Coronary artery (tissue), 2 donors: ENCODE measurements around the gene IGSF1.

Source experiments
- DNase-seq: peaks from one replicate; pipeline ENCODE4 v3.0.0-alpha.2; 2017; ENCODE audit warnings: low spot score
- H3K27ac ChIP-seq, 2 donors: fragments of 200-600 bp; sonication (generic); one replicate each; pipeline ENCODE4 v1.5.1; 2016 to 2019
- H3K4me3 ChIP-seq: fragments of 200-600 bp; sonication (generic); 2 replicates; pipeline ENCODE4 v1.5.1; 2016; ENCODE audit warnings: mild to moderate bottlenecking, moderate library complexity
- TF ChIP-seq, protein P1 (sequence below): fragments of 200-600 bp; sonication (generic); IDR thresholded peaks from one replicate; pipeline ENCODE4 v1.5.1; 2019; ENCODE audit warnings: antibody characterized with exemption

The IGSF1 gene

DNA sequence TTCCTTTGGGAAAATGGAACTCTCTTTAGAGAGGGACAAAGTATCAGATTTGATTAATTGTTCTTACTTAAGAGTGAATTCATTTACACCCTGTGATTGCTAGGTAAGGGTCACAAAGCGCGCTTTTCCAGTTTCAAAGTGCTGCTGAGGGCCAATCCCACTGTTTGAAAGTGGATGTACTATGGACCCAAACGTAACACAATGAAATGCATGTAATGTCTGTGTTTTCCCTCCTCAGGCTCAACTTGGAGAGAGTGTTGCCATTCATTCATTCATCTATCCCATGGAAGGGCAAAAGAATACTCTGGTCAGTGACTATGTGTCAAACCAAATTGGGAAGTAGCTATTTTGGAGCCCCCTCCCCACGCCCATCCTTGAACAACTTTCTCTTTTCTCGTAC lies 16.1 kb downstream of the IGSF1 start:
- DNase-seq, result no peak

DNA sequence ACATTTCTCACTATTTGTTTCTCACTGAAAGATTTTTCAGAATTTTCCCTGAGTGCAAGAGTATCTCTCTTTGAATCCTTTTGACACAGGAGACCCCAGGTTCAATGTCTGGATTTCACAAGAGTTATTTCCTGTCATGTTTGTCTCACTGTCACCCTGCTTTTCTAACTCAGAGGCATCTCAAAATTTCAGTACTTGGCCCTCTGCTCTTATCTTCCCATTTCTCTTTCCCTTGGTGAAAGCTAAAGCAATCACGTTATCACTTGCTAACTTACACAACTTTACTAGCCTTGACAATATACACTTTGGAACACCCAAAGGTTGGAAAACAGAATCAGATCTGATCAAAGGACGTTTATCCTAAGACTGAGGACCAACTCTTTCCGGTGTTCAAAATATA lies 17.3 kb downstream of the IGSF1 start:
- DNase-seq, result no peak
- Histone ChIP-seq H3K4me3 (no peak overlapping the region), H3K27ac (no peak overlapping the region)
- TF ChIP-seq, protein P1, sequence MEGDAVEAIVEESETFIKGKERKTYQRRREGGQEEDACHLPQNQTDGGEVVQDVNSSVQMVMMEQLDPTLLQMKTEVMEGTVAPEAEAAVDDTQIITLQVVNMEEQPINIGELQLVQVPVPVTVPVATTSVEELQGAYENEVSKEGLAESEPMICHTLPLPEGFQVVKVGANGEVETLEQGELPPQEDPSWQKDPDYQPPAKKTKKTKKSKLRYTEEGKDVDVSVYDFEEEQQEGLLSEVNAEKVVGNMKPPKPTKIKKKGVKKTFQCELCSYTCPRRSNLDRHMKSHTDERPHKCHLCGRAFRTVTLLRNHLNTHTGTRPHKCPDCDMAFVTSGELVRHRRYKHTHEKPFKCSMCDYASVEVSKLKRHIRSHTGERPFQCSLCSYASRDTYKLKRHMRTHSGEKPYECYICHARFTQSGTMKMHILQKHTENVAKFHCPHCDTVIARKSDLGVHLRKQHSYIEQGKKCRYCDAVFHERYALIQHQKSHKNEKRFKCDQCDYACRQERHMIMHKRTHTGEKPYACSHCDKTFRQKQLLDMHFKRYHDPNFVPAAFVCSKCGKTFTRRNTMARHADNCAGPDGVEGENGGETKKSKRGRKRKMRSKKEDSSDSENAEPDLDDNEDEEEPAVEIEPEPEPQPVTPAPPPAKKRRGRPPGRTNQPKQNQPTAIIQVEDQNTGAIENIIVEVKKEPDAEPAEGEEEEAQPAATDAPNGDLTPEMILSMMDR, result no peak

More for the DNA sequence above, 16.1 kb downstream of the IGSF1 start:
- TF ChIP-seq, protein P1, result no peak
- H3K4me3 ChIP-seq, result no peak overlapping the region
- H3K27ac ChIP-seq, result no peak overlapping the region

DNA sequence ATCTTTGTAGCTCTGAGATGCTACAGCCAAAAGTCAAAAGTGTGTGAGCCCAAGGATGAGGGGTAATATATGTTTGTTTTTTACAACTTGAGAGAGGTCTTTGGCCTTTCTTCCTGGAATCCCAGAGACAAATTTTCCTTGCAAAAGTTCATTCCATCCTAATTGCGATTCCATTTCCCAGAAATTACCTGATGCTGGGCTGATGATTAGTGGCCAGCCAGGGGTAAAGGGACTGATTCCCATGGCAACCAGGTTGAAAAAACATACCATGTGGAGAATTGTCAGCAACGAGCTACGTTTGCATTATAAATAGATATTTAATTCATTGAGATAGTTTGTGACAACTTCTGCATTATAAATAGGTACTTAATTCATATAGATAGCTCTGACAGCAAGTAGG lies 17.8 kb downstream of the IGSF1 start:
- TF ChIP-seq, protein P1, result no peak
- H3K27ac ChIP-seq, result no peak overlapping the region
- no peak for DNase-seq
- no peak overlapping the region for H3K4me3 ChIP-seq

DNA sequence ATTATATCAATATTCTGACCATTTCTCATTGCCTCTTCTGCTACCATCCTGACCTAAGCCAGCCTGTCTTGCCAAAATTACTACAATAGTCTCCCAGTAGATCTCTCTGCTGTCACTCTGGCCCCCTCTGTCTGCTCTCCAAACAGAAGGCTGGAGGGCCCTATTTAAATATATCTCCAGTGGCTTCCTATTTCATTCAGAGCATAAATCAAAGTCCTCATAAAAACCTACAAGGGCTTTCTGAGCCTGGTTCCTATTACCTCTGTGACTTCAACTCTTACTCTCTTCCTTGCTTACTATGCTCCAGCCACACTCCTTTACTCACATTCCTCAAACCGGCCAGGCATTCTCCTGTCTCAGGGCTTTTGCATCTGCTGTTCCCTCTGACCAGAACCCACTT lies 19.0 kb downstream of the IGSF1 start:
- DNase-seq, result no peak
- Histone ChIP-seq H3K27ac (no peak overlapping the region), H3K4me3 (no peak overlapping the region)
- TF ChIP-seq, protein P1, result no peak

DNA sequence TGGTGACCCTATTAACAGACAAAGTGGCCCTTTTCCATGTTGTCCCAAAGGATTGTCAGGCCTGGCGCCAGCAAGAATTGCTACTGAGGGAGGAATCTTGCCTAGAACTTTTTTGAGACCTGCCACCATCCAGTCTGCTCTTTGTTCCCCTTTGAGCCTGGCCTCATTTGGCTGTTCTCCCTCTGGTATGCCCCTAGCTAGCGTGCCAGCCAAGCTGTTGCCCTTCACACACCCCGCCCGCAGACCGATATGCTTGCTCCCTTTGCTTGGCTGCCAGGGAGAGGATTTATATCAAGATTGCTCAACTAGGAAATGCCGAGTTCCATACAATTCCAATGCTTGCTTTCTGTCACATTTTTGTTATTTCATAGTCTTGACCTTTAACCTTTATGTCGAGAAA lies 24.4 kb downstream of the IGSF1 start:
- H3K27ac ChIP-seq, result no peak overlapping the region
- DNase-seq, result no peak
- no peak overlapping the region for H3K4me3 ChIP-seq
- TF ChIP-seq, protein P1, result no peak

GRCh38 chrX:131264053-131264452 lies 25.1 kb downstream of the IGSF1 start:
- TF ChIP-seq, protein P1, result no peak
- Histone ChIP-seq H3K4me3 (no peak overlapping the region), H3K27ac (no peak overlapping the region)
- no peak for DNase-seq

DNA sequence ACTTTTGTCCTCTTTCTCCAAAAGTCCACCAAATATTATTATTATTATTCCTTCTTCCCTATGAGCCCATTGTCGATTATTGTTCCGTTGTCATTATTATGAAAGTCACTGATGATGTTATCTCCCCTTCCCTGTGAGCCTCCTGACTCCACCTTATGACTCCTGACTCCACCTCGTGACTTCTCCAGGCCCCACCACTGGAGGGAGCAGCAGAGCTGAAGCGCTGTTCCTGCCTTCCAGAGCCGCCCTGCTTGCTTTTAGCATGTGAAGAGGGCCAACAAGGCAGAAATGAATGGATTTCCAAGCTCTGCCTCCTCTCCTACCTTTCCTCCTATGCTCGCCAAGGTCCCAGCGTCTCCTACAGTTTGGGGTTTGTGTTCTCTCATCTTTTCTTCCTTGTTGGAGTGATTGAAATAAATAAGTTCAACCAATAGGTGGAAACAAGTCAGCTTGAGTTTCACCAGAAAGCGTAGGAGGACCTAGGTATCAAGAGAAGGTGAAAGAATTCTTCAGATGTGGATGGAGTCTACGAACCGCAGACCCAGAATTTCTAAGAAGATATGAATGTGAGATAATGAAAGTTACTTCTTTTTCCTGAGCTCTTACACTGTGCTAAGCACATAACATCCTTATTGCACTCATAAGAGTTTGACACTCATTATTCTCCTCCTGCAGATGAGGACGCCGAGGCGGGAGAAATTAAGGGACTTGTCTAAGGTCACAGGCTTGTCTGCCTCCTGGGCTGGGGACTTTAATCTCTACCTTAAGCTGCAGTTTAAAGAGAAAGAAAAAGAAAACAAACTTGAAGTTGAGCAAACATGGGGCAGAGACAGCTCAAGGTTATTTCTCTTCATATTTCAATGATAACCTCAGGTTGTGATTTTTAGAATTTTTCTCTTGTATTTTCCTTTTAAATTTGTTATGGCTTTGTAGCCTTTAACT lies 26.1 kb downstream of the IGSF1 start:
- TF ChIP-seq, protein P1, result no peak
- no peak overlapping the region for H3K4me3 ChIP-seq
- H3K27ac ChIP-seq, result no peak overlapping the region
- DNase-seq, result no peak
